Glomerular endothelial cell (primary cell): Measurements from ENCODE around the gene RBM4. TPM values are rescaled to one million over a fixed set of nuclear protein-coding genes. Genes with fewer than 3 reads are reported as not detected.
"Not testable (repeated sequence)": the region's sequence is repeated elsewhere in the genome, so short reads cannot be mapped to it uniquely, and the experiment has no call there.

ENCODE experiments used
- DNase-seq: peaks from one replicate; pipeline ENCODE4 v3.0.0-alpha.2; 2011; ENCODE audit warnings: low read depth, low spot score; ENCODE audit errors: extremely low read depth
- total RNA-seq: library from RNA; depleted of rRNA; stranded (reverse); fragments of >200 nt; gene quantifications from 2 replicates; pipeline ENCODE4 v1.2.3, GENCODE V29; 2015

RBM4 gene
- total RNA-seq, 1 donor from 2014 or later: 112 TPM

DNA sequence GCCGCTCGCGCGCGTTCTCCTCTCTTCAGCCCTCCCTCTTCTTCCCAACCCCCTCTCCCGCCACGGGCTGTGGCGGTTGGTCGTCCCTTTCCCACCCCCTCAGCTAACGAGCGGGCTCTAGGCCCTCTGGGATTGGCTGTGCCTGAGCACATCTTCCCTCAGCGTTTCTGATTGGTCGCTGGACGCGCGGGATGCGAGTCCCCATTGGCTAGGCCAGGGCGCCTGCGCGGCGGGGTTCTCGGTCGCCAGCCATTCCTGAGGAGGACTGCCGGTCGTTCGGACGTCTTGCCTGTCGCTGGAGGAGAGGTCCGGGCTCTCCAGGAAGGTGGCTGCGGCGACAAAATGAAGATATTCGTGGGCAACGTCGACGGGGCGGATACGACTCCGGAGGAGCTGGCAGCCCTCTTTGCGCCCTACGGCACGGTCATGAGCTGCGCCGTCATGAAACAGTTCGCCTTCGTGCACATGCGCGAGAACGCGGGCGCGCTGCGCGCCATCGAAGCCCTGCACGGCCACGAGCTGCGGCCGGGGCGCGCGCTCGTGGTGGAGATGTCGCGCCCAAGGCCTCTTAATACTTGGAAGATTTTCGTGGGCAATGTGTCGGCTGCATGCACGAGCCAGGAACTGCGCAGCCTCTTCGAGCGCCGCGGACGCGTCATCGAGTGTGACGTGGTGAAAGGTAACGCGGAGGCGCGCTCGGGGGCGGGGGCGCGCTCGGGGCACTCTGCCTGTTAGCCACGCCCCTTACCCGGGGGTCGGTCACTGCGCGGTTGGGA lies 21.9 kb upstream of the RBM4 start, which contains the start of gene RBM14:
Gene RBM14 (plus strand): TSS at position 252 of the 776 bp plus-strand sequence. CDS start 91 bp downstream, at position 343.
- DNase-seq: no peak

DNA sequence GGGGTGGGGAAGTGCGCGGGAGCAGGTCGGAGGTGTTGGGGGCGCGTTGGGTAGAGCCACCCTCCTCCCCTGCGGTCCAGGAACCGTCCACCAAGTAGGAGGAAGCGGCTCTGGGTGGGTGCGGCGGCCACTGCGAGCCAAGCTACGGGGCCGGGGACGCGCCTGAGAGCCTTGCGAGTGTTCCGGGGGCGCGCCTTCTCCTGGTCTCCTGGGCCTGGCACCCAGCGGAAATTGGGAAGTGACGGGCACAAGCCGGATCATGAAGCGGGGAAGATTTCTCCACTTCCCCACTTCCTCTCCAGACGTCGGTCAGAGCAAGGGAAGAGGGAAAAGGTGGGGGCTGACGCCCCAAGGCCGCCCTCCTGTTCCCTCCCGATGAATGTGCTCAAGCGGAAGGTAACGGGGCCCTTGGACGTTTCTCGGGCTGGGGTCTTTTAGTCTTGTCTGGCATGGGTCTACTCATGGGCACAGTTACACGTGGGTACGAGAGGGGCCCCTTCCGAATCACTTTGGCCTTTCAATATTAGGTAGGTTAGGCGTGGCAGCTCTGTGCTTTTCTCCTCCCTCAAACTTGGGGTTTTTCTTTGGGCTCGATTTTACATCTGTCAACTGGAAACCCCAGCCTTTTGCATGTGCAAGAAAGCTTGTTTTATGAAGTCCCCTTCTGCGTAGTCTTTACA lies 21.2 kb upstream of the RBM4 start:
- DNase-seq: no peak

DNA sequence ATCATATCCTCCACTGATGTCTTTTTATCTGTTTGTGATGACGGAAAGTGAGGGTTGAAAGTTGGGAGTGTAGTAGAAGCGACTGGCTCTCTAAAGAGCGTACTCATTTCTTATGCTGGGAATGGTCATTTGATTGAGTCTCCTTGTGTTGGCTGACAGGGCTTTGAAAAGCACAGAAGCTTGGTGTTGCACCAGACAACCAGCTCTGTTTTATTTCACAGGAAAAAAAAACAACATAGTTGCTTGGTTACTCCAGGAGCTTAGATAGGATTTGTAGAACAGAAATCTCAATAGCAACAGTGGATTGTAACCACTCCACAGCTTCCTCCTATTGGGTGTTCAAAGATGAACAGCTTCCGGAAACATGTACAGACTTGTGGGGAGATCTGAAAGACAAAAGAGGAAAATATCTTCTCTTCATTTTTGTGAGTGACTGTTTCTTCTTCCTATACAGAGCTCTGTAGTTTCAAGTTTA lies 19.4 kb upstream of the RBM4 start:
- DNase-seq: no peak

DNA sequence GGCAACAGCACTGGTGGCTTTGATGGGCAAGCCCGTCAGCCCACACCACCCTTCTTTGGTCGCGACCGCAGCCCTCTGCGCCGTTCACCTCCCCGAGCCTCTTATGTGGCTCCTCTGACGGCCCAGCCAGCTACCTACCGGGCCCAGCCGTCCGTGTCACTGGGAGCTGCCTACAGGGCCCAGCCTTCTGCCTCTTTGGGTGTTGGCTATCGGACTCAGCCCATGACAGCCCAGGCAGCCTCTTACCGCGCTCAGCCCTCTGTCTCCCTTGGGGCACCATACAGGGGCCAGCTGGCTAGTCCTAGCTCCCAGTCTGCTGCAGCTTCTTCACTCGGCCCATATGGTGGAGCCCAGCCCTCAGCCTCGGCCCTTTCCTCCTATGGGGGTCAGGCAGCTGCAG lies 14.1 kb upstream of the RBM4 start:
- no peak for DNase-seq

DNA sequence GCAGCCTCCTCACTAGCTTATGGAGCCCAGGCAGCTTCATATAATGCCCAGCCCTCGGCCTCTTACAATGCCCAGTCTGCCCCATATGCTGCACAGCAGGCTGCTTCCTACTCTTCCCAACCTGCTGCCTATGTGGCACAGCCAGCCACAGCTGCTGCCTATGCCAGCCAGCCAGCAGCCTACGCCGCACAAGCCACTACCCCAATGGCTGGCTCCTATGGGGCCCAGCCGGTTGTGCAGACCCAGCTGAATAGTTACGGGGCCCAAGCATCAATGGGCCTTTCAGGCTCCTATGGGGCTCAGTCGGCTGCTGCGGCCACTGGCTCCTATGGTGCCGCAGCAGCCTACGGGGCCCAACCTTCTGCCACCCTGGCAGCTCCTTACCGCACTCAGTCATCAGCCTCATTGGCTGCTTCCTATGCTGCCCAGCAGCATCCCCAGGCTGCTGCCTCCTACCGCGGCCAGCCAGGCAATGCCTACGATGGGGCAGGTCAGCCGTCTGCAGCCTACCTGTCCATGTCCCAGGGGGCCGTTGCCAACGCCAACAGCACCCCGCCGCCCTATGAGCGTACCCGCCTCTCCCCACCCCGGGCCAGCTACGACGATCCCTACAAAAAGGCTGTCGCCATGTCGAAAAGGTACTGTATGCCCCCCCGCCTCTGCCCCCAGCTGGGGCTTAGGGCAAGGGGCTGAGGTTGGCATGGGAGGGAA lies 13.3 kb upstream of the RBM4 start:
- DNase-seq: no peak

DNA sequence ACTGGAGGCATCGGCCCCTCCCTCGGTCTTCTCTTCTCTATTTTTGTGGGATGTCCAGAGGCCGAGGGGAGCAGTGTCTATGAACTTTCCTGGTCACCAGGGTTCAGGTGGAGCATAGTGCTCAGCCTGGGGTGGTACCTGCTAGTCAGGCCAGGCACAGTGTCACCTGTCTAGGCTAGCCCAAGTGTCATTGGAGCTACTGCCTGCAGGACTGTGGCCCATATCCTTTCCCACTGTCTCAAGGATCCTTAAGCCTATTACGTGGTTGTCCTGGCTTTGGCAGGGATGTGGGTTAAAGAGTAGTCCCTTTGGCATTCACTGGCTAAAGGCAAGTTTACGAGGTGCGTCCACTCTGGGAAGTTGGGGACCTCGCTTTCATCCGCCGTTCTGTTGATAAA lies 12.8 kb upstream of the RBM4 start:
- DNase-seq: no peak

DNA sequence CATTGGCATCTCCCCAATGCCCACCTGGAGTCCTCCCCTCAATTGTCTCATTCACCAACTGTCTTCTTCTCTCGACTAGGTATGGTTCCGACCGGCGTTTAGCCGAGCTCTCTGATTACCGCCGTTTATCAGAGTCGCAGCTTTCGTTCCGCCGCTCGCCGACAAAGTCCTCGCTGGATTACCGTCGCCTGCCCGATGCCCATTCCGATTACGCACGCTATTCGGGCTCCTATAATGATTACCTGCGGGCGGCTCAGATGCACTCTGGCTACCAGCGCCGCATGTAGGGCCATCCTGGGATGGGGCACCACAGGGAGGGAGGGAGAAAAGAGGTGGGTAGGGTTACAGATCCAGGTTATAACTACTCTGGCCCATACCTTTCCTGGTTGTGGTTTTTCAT lies 12.1 kb upstream of the RBM4 start:
- DNase-seq: no peak

DNA sequence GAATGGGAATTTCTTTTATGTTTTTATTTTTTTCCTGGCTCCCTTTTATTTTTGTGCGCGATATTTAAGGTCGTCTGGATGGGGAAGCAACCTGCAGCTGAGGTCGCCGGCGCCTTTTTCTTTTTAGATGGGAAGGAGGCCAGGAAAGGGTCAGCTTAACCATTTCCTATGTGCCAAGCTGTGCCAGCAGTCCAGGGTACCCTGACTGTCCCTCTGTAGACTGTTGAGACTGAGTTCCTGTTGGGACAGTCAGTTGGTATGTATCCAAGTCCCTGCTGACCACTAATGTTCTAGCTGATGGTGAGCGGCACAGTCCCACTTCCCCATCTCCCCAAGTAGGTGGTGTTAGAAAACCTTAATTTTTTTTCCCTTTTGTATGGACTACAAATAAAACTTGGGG lies 11.6 kb upstream of the RBM4 start:
- DNase-seq: no peak

DNA sequence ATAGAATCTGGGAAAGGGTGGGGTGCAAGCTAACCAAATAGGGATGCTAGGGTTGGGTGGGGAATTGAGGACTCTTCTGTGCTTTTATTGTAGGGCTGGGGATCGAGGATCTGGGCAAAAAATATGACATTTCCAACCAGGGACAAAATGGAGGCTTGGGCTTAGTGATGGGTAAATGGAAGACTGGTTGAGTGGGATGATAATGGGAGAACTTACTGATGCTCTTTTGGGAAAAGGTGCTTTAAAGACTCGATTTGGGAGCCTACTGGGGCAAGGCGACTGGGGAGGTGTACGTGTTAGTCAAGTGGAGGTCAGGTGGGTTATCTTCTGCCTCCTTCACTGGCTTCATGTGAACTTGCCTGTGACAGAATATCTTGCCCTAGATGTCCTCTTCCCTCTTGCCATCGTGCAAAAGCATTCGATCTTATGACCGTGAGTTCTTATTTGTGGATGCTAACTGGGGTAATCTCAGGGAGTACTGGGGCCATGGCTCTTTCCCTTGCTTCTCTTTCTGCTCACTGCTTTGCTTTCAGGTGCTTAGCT lies 10.4 kb upstream of the RBM4 start:
- no peak for DNase-seq

DNA sequence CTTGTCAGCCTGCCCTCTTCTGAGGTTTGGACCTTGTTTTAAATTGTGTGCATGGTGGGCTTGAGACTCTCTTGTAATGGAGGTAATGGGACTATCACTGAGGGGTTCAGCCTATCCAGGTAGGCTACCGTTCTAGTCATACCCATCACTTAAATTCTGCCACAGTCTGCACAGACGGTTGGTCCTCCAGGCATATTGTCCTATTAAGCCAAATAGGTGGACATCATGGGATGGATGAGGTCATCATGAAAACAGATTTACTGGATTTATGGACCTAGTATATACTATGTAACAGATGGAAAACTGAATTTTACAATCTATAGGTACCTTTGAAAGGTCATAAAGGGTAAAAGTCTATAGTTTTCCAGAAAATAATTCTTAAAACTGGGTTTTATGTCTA lies 9.1 kb upstream of the RBM4 start:
- no peak for DNase-seq

DNA sequence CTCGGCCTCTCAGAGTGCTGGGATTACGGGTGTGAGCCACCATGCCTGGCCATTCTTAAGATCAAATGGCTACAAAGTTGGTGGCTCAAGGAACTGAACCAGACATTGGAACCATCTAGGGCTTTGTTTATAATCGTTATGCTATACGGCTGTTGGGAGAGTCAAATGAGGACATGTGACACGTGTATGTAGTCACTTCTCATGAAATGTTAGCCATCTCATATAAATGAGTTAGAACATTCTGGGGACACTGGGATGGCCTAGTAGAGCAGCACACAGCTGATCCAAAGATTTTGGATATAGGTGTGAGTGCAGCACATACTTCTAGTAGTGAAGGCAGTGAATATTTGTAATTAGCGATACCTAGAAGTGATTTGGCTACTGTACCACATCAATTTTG lies 6.6 kb upstream of the RBM4 start:
- no peak for DNase-seq

DNA sequence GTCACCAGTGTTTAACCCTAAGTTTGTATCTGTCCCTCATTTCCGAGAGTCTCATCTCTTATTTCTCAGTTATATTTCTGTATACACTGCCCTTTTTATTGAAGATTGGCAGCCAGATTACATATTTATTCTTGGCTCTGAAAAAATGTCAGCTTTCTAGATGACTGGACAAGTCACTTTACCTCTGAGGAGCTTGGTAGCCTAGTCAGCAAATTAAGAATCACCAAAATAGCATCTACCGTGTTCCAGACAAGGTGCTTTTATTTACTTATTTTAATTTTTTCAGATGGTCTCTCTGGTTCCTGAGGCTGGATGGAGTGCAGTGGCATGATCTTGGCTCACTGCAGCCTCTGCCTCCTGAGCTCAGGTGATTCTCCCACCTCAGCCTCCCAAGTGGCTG lies 5.6 kb upstream of the RBM4 start:
- no peak for DNase-seq

DNA sequence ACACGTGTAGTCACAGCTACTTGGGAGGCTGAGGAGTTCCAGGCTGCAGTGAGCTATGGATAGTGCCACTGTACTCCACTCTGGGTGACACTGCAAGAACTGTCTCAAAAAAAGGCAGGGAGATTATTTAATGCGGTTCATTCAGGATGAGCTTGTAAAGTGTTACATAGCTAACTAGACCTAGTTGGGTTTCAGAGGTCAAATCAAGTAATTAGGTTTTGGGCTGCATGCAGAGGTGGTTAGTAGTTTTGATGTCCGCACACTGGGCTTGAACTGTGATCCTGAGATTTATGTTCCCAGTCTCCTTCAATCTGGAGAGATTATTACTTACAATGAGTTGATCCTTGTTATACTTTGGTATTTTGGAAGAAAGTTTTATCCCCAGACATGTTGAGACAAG lies 2.1 kb upstream of the RBM4 start:
- no peak for DNase-seq

DNA sequence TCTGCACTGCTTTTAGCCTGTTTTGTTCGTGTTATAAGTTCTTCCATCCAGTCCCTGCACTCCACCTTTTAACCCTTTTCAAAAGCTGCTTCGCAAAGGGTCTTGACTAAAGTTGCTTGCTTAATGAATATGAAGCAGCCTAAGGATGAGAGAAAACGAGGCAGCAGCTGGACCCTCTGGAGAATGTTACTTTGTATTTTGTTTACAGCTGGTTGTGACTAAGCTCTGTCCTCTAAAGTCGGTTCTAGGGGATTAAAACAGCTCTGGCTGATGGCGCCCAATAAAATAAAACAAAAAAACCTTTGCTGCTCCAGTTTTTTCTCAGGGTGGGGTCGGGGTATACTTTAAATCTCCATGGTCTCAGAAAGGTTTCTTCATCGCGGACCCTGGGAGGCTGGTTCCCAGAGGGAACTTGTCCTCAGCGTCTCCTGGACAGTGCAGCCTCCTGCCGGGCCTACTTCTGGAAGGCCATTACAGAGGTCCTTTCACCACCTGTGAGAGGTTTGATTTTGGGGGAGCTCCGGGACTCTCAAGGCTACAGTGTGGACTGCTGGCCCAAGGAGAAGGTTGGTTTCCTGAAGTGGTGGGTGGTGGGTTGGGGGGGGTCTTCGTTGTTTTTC lies 836 bp upstream of the RBM4 start:
- no peak for DNase-seq

DNA sequence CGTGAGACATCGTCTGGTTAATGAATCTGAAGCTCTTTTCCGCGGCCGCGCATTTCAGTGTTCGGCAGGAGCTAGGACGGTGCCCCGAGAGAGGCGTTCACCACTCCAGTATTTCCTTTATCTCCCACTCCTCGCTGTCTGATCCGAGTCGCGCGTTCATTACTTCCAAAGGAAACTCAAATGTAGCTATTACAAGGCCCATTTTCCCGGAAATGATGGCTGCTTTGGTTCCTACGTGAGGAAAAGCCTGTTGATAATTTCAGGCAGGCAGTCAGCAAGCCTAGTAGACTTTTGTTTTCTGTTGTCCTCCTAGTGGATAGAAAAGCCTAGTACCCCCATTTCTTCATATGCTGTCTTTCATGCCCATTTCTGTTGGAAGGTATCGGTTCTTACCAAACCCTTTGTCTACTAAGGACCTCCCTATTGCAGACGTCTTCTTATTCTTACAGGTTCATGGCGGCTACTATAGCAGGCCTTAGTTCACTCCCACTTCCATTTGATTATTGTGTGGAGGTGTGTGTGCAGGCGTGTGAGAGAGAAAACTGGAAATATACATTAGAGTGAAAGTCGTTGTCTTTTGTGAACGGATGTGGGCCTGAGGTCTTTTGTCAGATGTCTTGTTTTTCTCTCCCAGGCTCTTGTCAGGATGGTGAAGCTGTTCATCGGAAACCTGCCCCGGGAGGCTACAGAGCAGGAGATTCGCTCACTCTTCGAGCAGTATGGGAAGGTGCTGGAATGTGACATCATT lies 737 bp downstream of the RBM4 start:
- no peak for DNase-seq

DNA sequence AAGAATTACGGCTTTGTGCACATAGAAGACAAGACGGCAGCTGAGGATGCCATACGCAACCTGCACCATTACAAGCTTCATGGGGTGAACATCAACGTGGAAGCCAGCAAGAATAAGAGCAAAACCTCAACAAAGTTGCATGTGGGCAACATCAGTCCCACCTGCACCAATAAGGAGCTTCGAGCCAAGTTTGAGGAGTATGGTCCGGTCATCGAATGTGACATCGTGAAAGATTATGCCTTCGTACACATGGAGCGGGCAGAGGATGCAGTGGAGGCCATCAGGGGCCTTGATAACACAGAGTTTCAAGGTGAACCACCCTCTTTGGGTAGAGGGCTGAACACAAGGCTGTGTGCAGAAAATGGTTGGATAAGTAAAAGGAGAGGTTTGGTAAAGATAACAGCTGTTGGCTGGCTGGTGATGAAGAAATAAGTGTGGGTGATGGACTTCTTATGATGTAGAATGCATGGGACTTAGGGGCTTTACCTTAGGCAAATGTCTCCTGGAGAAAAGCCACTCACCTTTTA lies 1.4 kb downstream of the RBM4 start:
- not testable (repeated sequence) for DNase-seq

DNA sequence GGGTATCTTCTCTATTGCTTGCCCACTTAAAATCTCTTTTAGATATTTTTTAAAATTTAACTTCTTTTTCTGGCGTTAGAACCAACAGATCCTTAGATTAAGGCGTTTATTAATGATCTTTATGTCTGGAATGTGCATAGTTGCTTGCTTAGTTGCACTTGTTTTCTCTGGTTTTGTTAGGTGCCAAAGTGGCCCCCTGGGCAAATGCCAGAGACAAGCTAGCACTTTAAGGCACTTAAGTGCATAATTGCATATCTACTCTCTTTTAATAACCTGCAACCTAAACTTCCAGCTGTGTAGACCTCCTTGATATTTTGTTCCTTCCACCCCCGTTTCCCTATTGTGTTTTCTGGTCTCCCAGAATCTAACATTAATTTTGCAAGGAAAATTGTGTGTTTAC lies 3.3 kb downstream of the RBM4 start:
- no peak for DNase-seq

DNA sequence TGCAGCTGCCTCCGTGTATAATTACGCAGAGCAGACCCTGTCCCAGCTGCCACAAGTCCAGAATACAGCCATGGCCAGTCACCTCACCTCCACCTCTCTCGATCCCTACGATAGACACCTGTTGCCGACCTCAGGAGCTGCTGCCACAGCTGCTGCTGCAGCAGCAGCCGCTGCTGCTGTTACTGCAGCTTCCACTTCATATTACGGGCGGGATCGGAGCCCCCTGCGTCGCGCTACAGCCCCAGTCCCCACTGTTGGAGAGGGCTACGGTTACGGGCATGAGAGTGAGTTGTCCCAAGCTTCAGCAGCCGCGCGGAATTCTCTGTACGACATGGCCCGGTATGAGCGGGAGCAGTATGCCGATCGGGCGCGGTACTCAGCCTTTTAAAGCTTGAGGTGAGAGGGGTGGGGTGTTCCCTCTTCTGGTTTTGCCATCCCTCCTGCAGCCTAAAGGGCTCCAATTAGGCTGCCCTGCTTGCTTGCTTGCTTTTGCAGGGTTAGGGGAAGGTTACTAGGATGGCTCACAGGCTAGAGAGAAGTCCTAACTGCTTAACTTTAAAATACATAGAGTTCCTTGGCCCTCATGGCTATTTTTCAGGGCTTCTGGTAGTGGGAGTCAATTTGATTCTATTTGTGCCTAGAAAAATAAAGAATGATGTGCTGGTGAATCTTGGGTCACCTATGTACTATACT lies 5.4 kb downstream of the RBM4 start:
- DNase-seq: no peak

DNA sequence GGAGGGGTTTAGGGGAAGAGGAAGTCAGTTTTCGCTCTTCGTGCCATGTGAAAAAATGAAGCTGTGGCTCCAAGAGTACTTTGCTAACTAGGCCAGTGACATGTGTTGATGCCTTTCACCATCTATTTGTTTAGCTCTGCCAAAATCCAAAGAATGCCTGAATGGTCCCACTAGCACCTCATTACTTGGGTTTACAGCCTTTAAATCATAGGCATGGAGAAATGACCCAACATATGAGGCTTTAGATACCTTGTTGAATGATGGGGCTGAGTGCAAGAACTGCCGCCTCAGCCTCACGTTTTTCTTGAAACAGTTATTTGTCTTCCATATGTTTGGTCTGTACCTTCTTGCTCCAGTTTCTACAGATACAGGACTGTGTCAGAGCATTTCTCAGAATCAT lies 8.3 kb downstream of the RBM4 start:
- DNase-seq: no peak
